NCI-H1105 treated with DMSO at 0.1 percent for 48 hours (cell line): ENCODE measurements around the gene APOL4.
A peak's percentile ranks its signal among the peaks of the same experiment; 100 is the strongest.
"Not testable (repeated sequence)": the region's sequence is repeated elsewhere in the genome, so short reads cannot be mapped to it uniquely, and the experiment has no call there.

Source experiments
- DNase-seq: peaks from one replicate; lab custom pipeline; 2025; lab: John Stamatoyannopoulos, UW

Gene APOL4

DNA sequence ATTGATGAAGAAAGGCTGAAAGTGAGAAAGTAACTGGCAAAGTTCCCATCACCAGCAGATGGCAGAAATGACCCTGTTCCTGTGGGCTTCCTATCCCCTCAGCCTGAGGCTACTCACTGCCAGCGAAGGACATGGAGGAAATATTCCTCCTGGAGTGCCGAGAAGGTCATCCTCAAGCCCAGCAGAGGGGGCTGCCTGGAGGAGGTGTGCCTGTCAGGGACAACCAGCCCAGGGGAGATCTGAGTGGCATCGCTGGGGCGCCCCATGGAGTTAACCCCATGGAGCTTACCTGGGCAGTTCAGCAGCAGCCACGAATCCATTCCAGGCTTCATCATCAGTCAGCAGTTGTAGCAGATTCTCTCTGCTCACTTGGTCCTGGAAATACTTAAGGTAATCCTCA is 29.4 kb upstream of the APOL4 start:
- not testable (repeated sequence) for DNase-seq

DNA sequence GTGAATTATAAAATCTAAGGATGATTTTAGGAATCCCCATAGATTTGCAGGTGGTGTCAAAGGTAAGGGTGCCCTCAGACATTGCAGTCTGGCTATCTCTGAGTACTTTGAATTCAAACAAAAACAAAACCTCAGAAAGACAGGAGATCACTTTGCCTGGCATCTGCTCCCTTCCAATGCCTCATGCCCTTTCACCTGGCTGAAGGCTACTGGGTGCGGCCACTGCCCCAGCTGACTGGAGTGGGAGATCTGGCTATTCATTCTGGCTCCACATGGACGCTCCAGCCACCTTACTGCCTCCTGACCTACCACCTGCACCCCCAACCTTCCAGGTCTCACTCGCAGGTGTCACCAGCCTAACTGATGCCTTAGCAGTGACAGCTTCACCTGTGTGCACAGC is 28.0 kb upstream of the APOL4 start:
- DNase-seq, result not testable (repeated sequence)

GRCh38 chr22:36228944-36229343 is 27.3 kb upstream of the APOL4 start:
- DNase-seq, result no peak

DNA sequence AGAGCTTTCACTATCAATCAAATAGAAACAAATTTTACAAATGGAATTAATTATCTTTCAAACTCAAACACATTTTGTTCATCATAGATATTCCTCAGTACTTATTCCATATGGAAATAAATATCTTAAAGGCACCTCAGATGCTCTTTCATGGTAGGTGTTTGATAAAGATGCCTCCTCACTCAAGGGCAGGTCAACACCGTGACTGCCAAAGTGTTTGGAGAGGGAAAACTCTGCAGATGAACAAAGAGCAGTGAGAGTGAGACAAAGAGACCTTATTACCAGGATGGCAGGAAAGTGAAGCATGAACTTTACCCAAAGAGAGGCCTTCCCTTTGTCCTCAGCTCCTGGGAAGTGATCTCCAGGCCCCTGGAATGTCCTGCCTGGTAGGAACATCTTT is 26.8 kb upstream of the APOL4 start:
- not testable (repeated sequence) for DNase-seq

DNA sequence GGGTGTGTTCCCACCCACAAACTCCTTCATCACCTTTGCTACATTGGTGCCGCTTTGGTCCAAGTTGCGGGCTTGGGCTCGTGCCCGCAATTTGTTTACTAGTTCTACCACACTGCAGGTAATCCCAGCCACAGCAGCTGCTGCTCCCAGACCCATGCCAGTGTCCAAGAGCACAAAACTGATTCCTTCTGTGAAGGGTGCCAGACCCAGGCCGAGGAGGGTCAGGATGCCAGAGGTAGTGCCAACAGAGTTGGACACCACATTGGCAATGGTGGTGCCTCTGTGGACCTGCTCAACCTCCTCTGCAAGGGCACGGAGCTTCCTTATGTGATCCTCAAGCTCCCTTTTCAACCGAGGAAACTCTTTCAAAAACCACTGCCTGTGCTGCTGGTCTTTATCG is 26.2 kb upstream of the APOL4 start:
- no peak for DNase-seq

- no peak for DNase-seq
Measured at GRCh38 chr22:36227396-36227795, 25.8 kb upstream of the APOL4 start.

- no peak for DNase-seq
Measured at GRCh38 chr22:36226189-36226588, 24.6 kb upstream of the APOL4 start.

GRCh38 chr22:36225333-36225922 is 23.8 kb upstream of the APOL4 start:
- no peak for DNase-seq

DNA sequence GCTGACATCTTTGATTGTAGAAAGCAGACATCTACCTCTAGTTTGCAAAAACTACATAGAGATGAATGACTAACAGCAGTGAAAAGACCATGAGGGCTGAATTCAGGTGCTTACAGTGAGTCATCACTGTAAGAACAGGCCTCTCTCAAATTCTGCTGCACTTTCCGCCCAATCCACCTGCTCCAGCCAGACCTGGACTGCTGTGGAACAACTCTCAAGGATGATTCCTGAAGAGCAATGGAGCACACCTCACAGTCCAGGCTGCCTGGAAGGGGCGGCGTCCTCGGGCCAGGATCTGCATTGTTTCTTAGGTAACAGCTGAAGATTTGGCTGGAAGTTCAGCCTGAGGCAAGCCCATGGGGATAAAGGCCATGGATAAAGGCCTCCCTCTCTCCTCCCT is 22.6 kb upstream of the APOL4 start:
- DNase-seq, result no peak

DNA sequence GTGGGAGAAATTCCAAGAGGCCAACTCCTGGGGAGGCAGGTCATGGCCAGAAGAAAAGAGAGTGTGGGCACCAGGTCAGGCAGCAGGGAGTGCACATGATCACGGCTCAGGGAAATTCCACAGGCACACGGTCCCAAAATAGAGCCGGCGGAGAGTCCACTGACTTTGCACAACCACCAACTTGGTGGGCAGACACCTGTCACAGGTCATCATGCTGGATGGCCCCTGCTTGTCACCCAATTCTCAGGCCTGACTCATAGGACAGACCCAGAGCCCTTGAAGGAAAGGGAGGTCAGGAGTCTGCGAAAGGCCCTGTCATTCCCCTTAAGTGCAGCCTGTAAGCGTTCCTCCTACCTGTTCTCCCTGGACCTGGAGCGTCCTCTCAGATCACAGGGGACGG is 21.9 kb upstream of the APOL4 start:
- no peak for DNase-seq

DNA sequence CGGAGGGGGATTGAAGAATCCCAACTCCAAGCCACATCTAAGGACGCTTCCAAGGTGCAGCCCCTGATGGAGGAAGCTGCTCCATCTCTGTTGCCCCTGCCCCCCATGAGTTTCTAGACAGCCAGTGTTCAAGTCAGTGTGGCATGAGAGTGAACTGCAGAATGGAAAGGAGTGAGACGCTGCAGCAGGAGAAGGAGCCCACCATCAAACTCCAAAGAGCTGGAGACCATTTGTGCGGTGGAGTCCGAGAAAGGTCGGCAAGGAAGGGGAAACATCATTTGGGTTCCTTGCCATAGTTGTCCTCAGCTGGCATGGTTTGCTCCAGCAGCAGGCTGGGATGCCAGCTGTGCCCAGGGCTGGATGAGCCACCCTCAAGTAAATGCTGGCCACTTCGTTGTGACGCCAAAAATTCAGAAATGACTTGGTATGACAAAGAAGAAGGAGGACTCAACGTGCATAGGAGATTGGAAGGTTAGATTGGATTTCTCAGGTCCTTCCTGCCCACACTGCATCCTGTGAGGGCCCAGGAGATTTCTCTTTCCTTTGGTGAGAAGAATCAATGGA is 21.4 kb upstream of the APOL4 start:
- DNase-seq, result no peak

DNA sequence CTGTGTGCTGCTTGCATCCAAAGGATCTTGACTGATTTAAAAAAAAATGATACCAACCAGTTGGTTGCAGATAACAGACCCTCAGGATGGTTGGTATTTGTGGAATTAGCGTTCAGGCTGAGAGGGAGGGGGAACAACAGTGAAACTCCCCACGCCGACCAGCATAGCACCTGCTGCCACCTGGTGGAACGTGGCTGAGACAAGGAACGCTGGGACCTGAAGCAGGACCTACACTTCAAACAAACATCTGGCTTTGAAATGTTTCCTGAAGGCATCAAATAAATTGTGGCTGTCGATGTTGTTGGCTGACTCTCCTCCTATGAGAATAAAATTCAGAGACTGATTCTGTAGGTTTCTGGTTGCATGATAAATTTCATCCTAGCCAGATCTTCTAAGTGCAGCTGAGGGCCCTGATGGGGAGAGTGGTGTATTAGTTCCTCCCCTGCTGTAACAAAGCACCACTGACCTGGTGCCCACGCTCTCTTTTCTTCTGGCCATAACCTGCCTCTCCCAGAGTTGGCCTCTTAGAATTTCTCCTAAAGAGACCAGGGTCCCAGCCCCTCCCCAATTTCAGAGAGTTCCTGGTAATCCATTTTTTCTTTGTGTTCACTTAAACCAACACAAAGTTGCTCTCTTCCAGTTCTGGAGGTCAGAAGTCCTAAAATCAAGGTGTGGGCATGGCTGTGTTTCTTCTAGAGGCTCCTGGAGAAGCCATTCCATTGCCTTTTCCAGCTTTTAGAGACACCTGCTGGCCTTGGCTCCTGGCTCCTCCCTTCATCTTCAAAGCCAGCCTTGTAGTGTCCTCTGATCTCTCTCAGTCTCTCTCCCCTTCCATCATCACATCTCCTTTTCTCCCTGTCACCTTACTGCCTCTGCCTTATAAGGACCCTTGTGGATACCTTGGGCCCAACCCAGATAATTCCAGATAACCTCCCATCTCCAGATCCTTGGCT is 20.5 kb upstream of the APOL4 start:
- DNase-seq, result peak; percentile 52

DNA sequence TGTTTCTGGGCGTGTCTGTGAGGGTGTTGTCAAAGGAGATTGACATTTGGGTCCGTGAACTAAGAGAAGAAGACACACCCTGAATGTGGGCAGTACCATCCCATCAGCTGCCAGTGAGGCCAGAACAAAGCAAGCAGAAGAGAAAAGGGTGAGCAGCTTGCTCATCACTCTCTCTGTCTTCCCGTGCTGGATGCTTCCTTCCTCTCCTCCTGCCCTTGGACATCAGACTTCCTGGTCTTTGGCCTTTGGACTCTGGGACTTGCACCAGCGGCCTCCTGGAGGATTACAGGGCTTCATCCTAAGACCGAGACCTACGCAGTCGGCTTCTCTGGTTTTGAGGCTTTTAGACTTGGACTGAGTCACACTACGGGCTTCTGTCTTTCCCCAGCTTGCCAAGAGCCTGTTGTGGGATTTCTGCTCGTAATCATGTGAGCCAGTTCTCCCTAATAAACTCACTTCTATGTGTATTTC is 18.9 kb upstream of the APOL4 start:
- no peak for DNase-seq

DNA sequence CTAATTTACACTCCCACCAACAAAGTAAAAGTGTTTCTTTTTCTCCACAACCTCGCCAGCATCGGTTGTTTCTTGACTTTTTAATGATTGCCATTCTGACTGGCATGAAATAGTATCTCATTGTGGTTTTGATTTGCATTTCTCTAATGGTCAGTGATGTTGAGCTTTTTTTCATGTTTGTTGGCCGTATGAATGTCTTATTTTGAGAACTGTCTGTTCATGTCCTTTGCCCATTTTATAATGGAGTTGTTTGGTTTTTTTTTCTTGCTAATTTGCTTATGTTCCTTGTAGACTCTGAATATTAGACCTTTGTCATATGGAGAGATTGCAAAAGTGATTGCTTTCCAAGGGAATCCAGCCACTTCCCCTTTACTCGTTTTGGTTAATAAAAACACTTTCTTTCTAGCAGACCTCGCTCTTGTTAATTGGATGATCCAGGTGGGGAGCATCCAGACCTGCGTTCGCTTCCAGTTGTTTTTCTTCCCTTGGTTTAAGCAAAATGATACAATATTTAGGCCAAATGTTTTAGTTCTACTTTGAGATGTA is 17.1 kb upstream of the APOL4 start:
- no peak for DNase-seq

DNA sequence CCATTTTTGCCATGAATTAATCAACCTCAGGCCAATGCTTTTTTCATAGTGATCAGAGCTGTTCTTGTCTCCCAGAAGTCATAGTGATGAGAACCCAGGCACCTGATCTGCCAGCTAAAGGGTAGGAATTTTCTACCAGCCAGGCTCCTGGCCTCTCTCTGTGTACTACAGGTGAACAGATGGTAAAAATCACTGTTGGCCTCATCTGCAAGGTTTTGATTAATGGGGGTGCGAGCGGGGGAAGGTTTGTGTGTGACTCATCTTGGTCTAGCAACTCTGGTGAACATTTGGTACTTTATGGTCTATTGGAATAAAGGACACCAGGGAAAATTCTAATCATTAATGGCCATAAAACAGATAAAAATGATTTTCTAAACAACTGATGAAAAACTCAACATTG is 14.4 kb upstream of the APOL4 start:
- no peak for DNase-seq

DNA sequence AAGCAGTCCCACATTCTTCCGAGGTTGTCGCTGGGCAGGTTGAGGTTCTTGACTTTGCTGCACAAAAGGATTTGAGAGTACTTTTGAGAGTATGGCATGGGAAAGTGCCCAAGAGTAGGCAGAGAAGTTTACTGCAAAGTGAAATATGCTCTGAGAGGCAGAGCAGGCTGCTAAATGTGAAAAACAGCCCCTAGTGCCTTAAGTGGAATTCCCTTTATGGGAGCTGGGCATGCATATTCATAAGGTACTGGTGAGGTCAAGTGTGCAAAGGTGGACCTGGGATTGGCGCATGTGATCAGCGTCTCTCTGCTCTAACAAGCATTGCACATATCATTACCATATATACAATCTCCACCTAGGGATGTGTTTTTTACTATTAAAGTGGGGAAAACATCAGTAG is 12.0 kb upstream of the APOL4 start:
- DNase-seq, result no peak

- DNase-seq, result no peak
Measured at GRCh38 chr22:36212901-36213300, 11.3 kb upstream of the APOL4 start.

GRCh38 chr22:36211237-36211861 is 9.7 kb upstream of the APOL4 start:
- no peak for DNase-seq

- DNase-seq, result no peak
Measured at GRCh38 chr22:36210224-36210623, 8.6 kb upstream of the APOL4 start.

- not testable (repeated sequence) for DNase-seq
Measured at GRCh38 chr22:36209488-36209908, 7.9 kb upstream of the APOL4 start.

DNA sequence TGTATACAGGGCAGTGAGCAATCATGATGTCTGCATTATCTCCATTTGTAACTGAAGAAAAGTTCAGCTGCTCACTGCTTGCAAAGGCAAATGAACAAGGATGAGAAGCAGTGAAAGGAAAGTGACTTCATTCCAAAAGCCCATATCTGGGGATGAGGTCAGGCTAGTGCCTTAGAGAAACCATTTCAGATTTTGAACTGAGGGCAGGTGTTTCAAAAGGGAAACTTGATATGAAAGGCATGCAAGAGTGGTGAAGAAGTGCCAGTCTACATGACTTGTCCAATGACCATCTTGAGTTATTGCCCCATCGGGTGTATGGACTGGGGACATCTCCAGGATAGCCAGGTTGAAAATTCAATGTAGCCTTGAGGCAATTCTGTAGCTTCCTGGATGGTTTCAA is 7.3 kb upstream of the APOL4 start:
- DNase-seq, result no peak

DNA sequence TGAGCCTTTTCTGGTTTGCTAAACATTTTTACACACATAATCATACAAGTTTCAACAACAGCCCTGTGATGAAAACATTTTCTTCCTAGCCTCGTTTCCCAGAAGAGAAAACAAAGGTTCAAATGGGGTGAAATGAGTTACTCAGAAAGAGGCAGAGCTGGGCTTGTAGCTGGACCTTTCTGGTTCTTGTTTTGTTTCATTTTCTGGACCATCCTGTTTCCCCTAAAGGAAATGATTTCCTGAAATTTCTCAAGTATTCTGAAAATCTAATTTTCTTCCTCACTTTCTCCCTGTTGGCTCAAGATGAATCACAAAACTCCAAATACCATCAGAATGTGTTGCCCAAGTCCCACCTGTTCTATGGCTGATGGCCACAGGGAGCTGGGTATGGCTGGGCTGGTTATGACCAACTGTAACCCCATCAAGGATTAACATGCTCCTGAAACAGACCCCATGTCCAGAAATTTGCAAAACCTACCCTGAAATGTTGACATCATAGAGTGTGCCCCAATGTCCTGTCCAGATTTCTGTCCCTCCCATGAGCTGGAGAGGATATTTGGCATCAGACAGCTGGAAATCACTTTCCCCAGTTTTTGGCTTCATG is 6.7 kb upstream of the APOL4 start:
- DNase-seq, result no peak
